Measurements from ENCODE around the gene INO80C.

DNA sequence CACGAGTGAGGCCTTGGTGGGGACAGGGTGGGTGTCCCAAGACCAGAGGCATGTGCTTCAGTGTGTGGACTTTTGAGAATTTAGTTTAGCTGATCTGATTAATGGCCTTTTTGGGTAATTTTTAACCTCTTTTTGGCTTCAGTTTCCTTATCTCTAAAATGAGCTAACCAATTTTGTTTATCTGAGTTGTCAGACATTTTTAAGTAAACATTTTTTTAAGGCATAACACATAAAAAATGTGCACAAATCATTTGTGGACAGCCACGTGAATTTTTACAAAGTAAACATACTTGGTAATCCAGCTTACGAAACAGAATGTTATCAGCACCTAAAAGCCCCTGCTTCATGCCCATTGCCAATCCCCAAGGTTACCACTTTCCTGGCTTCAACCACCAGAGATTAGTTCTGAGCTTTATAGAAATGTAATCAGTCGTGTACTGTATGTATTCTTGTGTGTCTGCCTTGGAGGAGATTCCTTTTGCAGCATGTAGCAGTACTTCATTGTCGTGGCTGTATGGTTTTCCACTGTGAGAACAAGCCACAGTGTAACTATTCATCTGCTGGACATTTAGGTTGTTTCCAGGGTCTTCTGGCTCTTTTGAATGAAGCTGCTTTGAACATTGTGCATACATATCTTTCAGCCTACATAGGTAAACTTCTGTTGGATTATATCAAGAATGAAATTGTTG lies 8.4 kb upstream of the INO80C start:
- TF ChIP-seq CTCF (optimal IDR thresholded peaks at IDR 0.05 in 1 of 3, IDR thresholded peaks at IDR 0.05 in 1 of 3, conservative IDR thresholded peaks at IDR 0.05 in 1 of 3; ENCODE audit: extremely low read depth in 1 of 3, insufficient read depth in 2 of 3, low read length in 3 of 3) (no peak), EZH2 (IDR thresholded peaks at IDR 0.05; ENCODE audit: low read length) (no peak)
